NK-92 (cell line): ENCODE measurements around the gene IGFN1.

ENCODE experiments used
- DNase-seq: peaks from one replicate; lab custom pipeline; 2025; ENCODE audit not compliant: unreplicated experiment; lab: John Stamatoyannopoulos, UW

The IGFN1 gene

GRCh38 chr1:201190624-201191051 lies at the start of gene IGFN1:
Gene IGFN1 (plus strand): TSS chr1:201190824. CDS start chr1:201193294, 2,470 bp downstream.
- no peak for DNase-seq

GRCh38 chr1:201140941-201141260 lies 49.7 kb upstream of the IGFN1 start:
- DNase-seq: no peak

DNA sequence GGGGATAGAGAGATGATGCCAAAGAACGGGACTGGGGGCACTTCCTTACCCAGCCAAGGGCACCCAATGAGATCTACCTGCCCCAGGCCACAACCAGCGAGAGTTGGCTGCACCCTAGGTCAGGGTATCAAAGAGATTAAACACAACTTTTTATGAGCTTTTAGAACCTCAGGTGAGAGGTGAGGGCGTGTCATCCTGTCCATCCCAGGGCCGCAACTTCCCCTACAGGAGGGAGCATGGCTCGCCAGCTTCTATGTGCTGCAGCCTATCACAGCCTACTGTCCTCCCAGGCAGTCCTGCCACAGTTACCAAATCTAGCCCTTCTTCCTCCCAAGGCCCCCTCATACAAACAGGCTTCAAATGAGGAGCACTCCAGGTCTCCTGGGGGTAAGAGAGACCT lies 49.2 kb upstream of the IGFN1 start:
- DNase-seq: no peak

GRCh38 chr1:201142011-201142848 lies 48.4 kb upstream of the IGFN1 start:
- DNase-seq: no peak

DNA sequence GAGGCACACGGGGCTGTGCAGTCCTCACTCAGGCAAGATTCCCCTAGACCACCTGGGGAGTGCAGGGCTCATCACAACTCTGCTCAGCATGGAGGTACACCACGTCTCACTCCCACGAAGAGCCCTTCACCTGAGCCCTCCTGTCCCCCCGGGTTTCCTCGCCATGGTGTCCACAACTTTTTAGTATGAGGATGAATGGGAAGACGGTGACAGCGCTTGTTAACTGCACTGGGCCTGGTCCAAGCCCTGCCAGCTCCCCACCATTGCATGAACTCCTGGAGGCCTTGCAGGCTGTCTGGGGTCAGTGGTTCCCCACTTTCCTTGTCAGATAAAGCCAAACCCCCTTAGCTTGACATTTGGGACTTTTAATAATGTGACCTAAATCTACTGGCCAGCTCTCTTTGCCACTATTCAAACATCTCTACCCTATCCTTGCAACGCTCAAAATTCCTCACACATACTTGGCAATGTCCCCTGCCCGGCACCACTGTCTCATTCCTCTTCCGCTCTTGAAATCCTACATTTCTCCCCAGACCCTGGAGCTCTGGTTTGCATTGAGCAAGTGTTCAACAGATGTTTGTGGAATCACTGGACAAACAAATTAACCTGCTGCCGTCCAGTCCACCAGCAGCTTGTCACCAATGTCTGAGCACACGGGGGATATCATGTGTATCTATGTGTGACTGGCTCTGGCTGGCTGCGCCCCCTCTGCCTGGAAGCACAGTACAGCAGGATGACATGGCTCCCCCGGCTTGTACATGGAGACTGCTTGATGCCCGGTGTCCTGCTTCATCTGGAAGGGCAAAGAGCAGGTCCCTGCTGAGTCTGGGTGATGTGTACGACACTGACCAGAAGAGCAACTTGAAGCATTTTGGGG lies 47.5 kb upstream of the IGFN1 start:
- DNase-seq: no peak

DNA sequence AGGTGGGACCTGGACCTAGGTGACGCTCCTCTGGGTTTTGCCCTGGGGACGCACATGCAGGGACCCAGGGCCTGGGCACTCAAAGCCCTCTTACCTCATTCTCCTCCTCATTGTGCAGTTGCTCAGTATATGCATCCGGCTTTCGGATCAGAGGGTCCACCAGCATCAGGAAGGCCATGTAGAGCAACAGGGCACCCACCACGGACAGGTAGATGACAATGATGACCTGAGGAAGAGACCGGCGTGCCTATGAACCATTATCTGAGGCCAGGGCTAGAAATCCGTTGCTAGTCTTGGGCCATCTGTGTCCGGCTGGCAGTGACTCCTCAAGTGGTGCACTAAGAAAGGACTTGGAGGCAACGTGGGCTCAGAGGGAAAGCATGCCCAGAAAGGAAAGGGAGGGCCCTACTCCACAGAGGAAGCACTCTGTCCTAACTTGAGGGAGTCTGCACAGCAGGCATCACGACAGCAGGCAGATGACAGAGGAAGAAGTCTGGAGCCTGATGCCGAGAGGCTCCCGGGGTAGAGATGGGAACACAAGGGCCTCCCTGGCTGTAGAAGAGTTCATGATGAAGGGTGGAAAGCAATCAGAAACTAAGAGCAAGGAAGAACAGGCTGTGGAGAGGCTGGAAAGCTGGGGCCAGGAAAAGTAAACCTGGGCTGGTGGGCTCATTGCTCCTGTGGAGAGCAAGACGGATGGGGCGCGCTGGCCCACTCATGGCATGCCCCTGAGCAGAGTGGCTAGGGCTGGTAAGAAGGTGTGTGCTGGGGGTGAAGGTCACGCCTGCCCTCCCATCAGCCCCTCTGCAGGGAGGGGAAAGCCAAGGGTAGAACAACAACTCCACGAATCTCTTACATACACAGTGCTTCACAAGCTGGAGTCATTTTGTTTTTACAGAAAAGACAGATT lies 46.6 kb upstream of the IGFN1 start:
- DNase-seq: no peak

- no peak for DNase-seq
These were observed 45.9 kb upstream of the IGFN1 start for GRCh38 chr1:201144701-201145100.

GRCh38 chr1:201145132-201145531 lies 45.5 kb upstream of the IGFN1 start:
- DNase-seq: no peak

DNA sequence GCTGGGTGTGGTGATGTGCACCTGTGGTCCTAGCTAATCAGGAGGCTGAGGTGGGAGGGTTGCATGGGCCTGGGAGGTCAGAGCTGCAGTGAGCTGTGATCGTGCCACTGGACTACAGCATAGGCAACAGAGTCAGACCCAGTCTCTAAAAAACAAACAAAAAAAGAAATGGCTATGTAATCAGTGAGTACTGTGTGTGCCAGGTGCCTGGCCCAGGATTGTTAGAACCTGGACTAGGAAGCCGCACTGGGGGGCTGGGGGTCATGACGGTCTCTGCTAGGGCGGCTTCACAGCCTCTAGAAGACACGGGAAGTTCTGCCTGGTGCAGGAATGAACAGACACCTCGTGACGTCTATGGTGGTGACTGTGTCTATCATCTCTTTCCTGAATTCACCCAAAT lies 44.8 kb upstream of the IGFN1 start:
- no peak for DNase-seq

DNA sequence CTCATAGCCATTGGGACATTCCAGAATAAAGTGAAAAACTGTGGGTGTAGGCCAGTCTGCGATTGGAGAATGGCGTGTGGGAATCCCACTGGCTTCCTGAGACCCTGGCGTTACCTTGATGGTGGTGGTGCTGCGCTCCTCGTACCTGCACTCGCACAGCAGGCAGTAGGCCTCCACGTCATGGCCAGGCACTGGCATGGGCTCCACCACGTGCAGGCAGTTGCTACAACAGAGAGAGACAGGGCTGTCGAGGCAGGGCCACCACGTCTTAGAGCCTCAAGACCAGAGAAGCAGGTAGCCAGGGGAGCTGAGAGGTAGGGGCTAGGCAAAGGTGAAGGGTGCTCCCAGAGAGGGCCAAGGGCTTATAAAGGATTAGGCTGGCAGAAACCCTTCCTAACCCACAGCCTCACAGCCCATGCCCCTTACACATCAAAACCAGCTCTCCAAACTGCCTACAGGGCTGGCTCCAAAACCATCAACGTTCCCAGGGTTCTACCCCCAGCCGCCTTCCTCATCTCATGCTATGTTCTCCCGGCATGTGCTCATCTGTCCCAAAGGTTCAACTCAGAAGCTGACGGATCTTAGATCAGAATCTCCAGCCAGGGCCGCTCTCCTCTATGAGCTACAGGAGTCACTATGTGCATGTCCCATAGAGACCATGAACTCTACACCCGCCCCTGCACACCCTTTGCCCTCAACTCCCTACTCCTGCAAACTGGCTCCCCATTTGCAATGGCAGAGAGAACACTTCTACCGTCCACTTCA lies 43.8 kb upstream of the IGFN1 start:
- no peak for DNase-seq

DNA sequence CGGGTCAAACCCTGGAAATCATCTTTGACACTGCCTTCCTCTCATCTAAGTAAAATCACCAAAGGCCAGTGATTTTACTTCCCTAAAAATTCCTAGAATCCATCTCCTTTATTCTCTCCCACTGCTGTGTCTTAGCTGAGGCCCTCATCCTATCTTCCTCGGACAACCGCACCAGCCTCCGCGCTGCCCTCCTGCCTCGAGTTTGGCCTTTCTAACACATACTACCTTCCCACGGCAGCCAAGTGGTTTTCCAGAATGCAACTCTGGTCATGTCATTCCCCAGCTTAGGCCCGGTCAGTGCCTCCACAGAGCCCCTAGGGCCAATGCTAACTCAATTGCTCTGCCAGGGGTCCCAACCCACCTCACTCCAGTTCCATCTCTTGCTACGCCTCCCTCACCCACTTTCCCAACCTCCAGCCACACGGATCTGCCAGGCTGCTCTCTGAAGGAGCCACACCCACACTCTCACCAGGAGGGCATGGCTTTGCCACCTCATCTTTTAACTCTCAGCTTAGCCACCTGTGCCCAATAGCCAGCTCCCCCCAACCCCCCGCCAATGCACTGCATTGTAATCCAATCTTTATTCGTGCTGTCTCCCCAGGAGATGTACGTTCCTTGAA lies 43.1 kb upstream of the IGFN1 start:
- DNase-seq: no peak

- no peak for DNase-seq
These were observed 41.2 kb upstream of the IGFN1 start for GRCh38 chr1:201149400-201149799.

- DNase-seq: no peak
These were observed 36.9 kb upstream of the IGFN1 start for GRCh38 chr1:201153474-201154388.

- DNase-seq: peak; percentile 69
These were observed 36.0 kb upstream of the IGFN1 start, which contains the start of gene TMEM9 for GRCh38 chr1:201154389-201155165. Gene TMEM9 (minus strand): TSS chr1:201154474. CDS start chr1:201153923, 551 bp downstream.

DNA sequence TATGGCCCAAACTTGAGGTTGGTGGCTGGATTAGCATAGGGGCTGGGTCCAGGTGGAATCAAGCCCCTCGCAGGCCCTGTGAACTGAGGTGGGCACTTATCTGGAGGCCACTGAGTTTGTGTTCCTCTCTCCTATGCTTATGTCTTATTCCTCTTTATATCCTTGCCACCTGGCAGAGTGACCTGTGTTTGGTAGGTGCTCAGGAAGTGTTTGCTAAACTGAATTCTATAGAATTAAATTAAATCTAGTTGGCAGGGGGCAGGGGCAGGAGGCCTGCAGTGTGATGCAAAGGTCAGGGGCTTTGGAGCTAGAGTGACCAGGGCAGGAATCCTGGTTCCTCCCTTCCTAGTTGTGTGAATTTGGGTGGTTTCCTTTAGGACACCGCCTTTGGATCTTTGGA lies 35.3 kb upstream of the IGFN1 start:
- DNase-seq: no peak

- no peak for DNase-seq
These were observed 34.3 kb upstream of the IGFN1 start for GRCh38 chr1:201156346-201156745.

DNA sequence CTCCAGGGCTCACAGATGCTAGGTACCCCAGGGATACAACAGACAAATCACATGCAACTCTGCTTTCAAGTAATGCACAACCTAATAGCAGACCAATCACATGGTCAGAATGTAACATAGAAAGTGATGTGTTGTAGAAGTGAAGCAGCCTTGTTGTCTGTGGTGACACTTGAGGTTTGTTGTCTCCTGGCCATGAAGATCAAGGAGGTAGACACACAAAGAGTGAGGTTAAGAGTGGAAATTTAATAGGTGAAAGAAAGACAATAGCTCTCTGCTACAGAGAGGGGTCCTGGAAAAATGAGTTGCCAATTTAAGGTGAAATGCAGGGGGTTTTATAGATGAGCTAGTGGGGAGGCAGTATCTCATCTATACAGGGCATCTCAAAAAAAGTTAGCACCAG lies 33.8 kb upstream of the IGFN1 start:
- no peak for DNase-seq

DNA sequence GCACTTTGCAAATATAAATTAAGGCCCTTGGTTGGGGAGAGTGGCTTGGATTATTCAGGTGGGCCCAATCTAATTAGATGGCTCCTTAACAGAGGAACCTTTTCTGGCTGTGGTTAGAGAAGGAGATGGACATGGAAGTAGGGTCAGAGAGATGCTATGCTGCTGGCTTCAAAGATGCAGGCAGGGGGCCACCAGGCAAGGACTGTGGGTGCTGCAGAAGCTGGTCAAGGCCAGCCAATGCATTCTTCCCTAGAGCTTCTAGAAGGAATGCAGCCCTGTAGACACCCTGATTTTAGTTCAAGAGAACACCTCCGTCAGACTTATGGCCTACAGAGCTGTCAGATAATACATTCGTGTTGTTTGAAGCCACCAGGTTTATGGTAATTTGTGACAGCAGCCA lies 32.7 kb upstream of the IGFN1 start:
- DNase-seq: no peak
